ENCODE measurements around the gene JUP. TPM values are rescaled to one million over a fixed set of nuclear protein-coding genes. Genes with fewer than 3 reads are reported as not detected.
"Not testable (repeated sequence)": the region's sequence is repeated elsewhere in the genome, so short reads cannot be mapped to it uniquely, and the experiment has no call there.

JUP gene
- 71.2 TPM for polyA plus RNA-seq (2013, experiment 1 of 4)
- polyA plus RNA-seq (2013, experiment 2 of 4), result 75.1 TPM
- 56.5 TPM for polyA plus RNA-seq (2013, experiment 3 of 4)
- polyA plus RNA-seq (2013, experiment 4 of 4), result 60.8 TPM

DNA sequence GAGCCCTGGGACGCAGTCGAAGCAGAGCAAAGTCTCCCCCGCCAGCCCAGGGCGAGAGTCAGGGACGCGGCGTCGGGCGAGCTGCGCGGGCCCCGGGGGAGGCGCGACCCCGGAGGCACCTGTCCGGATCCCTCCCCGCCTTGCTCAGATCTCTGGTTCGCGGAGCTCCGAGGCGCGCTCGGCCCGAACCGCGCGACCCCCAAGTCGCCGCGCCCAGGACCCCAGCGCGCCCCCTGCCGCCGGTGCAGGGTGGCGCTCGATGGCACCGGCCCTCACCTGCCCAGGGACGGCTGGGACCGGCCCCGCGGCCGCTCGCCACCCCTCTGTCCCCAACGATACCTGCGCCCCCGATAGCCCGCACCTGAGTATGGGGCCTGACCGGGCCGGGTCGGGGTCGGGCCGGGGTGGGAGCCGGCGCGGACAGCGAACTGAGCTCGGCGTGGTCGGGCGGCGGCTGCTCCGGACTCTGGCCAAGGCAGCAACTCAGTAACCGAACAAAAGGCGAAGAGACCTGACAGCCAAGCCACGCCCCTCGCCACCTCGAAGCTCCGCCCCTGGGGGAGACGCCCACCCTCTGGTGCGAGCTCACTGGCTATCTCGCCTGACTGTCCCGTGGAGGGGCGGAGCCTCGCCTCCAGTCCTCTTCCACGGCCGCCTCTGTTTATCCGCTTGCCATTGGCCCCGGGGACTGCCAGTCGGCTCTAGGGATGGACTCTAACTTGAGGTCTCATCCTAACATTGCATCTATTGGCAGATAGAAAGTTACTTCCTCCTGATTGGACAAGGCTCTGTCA is at the start of gene JUP:
Gene JUP (minus strand): TSS at position 485 of the 794 bp plus-strand sequence. CDS start 14,857 bp downstream, outside the sequence.
- peak within 1 kb of the TSS; percentile 82 for H3K27ac ChIP-seq (ENCODE audit: insufficient read depth, low read depth, low read length, poor library complexity, severe bottlenecking)
- 0% methylated on average over 79 of the region's 79 CpGs for WGBS, 2 experiments

DNA sequence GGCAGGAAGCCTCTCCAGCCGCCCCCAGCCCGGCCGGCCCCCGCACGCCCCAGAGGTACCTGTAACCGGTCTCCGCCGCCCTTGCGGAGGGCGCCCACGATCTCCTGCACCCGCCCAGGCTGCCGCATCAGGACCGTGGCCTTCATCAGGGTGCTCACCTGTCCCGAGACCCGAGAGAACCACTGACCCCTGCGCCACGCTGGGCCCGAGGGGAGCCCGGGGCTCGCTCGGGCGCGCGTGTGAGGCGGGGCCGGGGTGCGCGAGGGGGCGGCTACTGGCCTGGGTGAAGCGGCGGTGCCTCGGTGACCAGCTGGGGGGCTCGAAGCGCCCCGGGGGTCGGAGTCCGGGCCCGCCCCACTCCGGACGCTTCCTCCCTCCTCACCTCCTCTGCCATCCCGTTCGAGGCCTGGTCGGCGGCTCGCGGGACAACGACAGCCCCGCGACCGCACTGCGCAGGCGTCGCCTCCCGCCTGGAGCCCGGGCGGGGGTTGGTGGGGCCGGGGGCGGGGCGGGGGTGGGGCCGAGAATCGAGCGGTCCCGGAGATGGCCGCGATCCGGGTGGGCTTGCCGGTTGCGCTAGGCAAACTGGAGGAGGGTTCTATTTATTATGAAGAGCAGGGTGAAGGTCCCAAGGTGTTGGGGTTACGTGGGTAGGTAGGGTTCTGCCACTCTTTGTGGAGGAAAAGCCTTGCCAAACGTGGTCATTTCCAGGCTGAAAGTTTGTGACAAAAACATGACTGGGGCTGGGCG is 49.5 kb upstream of the JUP start, which contains the start of gene NT5C3B:
Gene NT5C3B (minus strand): TSS at position 433 of the 750 bp plus-strand sequence. CDS start 39 bp downstream, at position 394.
- WGBS, 2 experiments, result 1% methylated on average over 72 of the region's 72 CpGs
- peaks cover 6% of the 10 kb centered on the region for H3K27me3 ChIP-seq (ENCODE audit: control insufficient read depth, insufficient read depth, low read length, poor library complexity, severe bottlenecking)
- H3K36me3 ChIP-seq (ENCODE audit: control insufficient read depth, insufficient read depth, low read length), result peaks cover 9% of the 10 kb centered on the region
- peak within 1 kb of the TSS; percentile 96 for H3K4me3 ChIP-seq (ENCODE audit: insufficient read depth, low read depth, low read length)
- no peaks in the 10 kb centered on the region for H3K9me3 ChIP-seq (ENCODE audit: control insufficient read depth, low read length)
- H3K4me1 ChIP-seq (ENCODE audit: control insufficient read depth, insufficient read depth, low read length), result peaks cover 8% of the 10 kb centered on the region
- no peak within 1 kb of the TSS for H3K27ac ChIP-seq (ENCODE audit: insufficient read depth, low read depth, low read length, poor library complexity, severe bottlenecking)

More for the DNA sequence above, at the start of gene JUP:
- no peaks in the 10 kb centered on the region for H3K9me3 ChIP-seq (ENCODE audit: control insufficient read depth, low read length)
- H3K27me3 ChIP-seq (ENCODE audit: control insufficient read depth, insufficient read depth, low read length, poor library complexity, severe bottlenecking), result no peaks in the 10 kb centered on the region
- peak within 1 kb of the TSS; percentile 75 for H3K4me3 ChIP-seq (ENCODE audit: insufficient read depth, low read depth, low read length)
- no peaks in the 10 kb centered on the region for H3K36me3 ChIP-seq (ENCODE audit: control insufficient read depth, insufficient read depth, low read length)
- peaks cover 15% of the 10 kb centered on the region for H3K4me1 ChIP-seq (ENCODE audit: control insufficient read depth, insufficient read depth, low read length)

GRCh38 chr17:41835214-41835799 is 48.8 kb upstream of the JUP start:
- Histone ChIP-seq H3K27me3 (ENCODE audit: control insufficient read depth, insufficient read depth, low read length, poor library complexity, severe bottlenecking) (peaks cover 6% of the 10 kb centered on the region), H3K27ac (ENCODE audit: insufficient read depth, low read depth, low read length, poor library complexity, severe bottlenecking) (no peak overlapping the region), H3K9me3 (ENCODE audit: control insufficient read depth, low read length) (no peaks in the 10 kb centered on the region), H3K4me3 (ENCODE audit: insufficient read depth, low read depth, low read length) (peak overlapping the region; percentile 96), H3K36me3 (ENCODE audit: control insufficient read depth, insufficient read depth, low read length) (peaks cover 9% of the 10 kb centered on the region), H3K4me1 (ENCODE audit: control insufficient read depth, insufficient read depth, low read length) (peaks cover 8% of the 10 kb centered on the region)
- 15 to 17% methylated on average over 13 of the region's 13 CpGs for WGBS, 2 experiments

GRCh38 chr17:41829961-41830360 is 43.5 kb upstream of the JUP start:
- peaks cover 27% of the 10 kb centered on the region for H3K36me3 ChIP-seq (ENCODE audit: control insufficient read depth, insufficient read depth, low read length)
- not testable (repeated sequence) for H3K4me1 ChIP-seq (ENCODE audit: control insufficient read depth, insufficient read depth, low read length); H3K27ac ChIP-seq (ENCODE audit: insufficient read depth, low read depth, low read length, poor library complexity, severe bottlenecking); H3K9me3 ChIP-seq (ENCODE audit: control insufficient read depth, low read length); H3K27me3 ChIP-seq (ENCODE audit: control insufficient read depth, insufficient read depth, low read length, poor library complexity, severe bottlenecking); H3K4me3 ChIP-seq (ENCODE audit: insufficient read depth, low read depth, low read length)
- WGBS, 2 experiments, result 86 to 87% methylated on average over 10 of the region's 10 CpGs

DNA sequence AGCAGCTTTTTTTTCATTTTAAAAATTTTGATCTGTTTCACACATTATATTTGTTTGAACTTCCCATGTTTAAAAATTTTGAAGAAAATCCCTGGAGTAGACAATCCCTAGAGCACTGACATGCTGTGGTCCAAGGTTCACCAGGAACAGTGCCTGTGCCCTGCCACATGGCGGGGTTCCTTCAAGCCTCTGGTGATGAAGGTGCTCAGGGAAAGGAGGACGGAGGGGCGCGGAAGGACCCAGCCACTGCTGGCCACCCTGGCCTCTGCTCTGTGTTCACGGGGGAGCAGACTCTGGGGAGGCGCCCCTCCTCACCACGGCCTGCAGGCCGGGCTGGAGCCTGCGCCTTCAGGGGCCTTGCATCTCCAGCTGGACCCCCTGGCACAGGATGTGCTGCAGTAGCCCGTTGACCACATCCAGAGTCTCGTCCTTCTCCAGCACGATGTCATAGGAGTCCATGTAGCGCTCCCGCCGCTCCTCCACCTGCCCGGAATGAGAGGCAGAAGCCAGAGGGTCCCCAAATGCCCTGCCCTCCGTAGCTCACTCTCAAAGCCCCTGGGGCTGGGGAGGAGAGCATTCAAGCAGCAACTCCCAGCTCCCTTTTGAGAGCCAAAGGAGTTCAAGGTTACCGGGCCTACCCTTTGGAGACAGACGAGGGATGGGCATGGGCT is 38.8 kb upstream of the JUP start:
- no peaks in the 10 kb centered on the region for H3K9me3 ChIP-seq (ENCODE audit: control insufficient read depth, low read length)
- 94 to 95% methylated on average over 19 of the region's 19 CpGs for WGBS, 2 experiments

GRCh38 chr17:41824086-41824485 is 37.6 kb upstream of the JUP start:
- Histone ChIP-seq H3K4me3 (ENCODE audit: insufficient read depth, low read depth, low read length) (no peak overlapping the region), H3K27ac (ENCODE audit: insufficient read depth, low read depth, low read length, poor library complexity, severe bottlenecking) (no peak overlapping the region), H3K4me1 (ENCODE audit: control insufficient read depth, insufficient read depth, low read length) (peaks cover 18% of the 10 kb centered on the region), H3K9me3 (ENCODE audit: control insufficient read depth, low read length) (no peaks in the 10 kb centered on the region), H3K27me3 (ENCODE audit: control insufficient read depth, insufficient read depth, low read length, poor library complexity, severe bottlenecking) (no peaks in the 10 kb centered on the region), H3K36me3 (ENCODE audit: control insufficient read depth, insufficient read depth, low read length) (peaks cover 18% of the 10 kb centered on the region)
- WGBS, 2 experiments, result 76 to 78% methylated on average over 7 of the region's 7 CpGs

More for the DNA sequence above, 38.8 kb upstream of the JUP start:
- no peak overlapping the region for H3K4me3 ChIP-seq (ENCODE audit: insufficient read depth, low read depth, low read length)
- H3K27me3 ChIP-seq (ENCODE audit: control insufficient read depth, insufficient read depth, low read length, poor library complexity, severe bottlenecking), result no peaks in the 10 kb centered on the region
- H3K4me1 ChIP-seq (ENCODE audit: control insufficient read depth, insufficient read depth, low read length), result peaks cover 11% of the 10 kb centered on the region
- H3K27ac ChIP-seq (ENCODE audit: insufficient read depth, low read depth, low read length, poor library complexity, severe bottlenecking), result no peak overlapping the region
- peaks cover 22% of the 10 kb centered on the region for H3K36me3 ChIP-seq (ENCODE audit: control insufficient read depth, insufficient read depth, low read length)

- Histone ChIP-seq H3K4me3 (ENCODE audit: insufficient read depth, low read depth, low read length) (no peak overlapping the region), H3K4me1 (ENCODE audit: control insufficient read depth, insufficient read depth, low read length) (peaks cover 19% of the 10 kb centered on the region), H3K27ac (ENCODE audit: insufficient read depth, low read depth, low read length, poor library complexity, severe bottlenecking) (no peak overlapping the region), H3K36me3 (ENCODE audit: control insufficient read depth, insufficient read depth, low read length) (peaks cover 18% of the 10 kb centered on the region), H3K27me3 (ENCODE audit: control insufficient read depth, insufficient read depth, low read length, poor library complexity, severe bottlenecking) (no peaks in the 10 kb centered on the region), H3K9me3 (ENCODE audit: control insufficient read depth, low read length) (no peaks in the 10 kb centered on the region)
- WGBS, 2 experiments, result 92 to 95% methylated on average over 7 of the region's 7 CpGs
Observed at GRCh38 chr17:41823580-41823979, 37.1 kb upstream of the JUP start.

DNA sequence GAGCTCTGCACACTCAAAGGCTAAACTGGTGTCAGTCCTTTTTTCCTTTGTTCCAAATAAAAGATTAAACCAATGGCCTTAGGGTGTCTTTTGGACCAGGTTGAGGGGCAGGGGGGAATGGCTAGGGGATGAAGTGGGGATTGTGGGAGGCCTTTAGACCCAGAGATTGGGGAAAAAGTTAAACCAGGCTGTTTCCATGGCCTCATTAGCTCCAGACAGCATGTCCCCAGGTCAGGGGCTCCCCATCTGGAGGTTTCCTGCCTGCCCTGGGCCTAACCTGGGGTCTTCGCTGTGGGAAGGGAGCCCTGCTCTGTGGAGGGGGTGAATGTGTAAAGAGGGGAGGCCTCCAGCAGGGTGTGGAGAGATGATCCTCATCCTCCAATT is 36.6 kb upstream of the JUP start:
- H3K36me3 ChIP-seq (ENCODE audit: control insufficient read depth, insufficient read depth, low read length), result peaks cover 21% of the 10 kb centered on the region
- no peak overlapping the region for H3K4me3 ChIP-seq (ENCODE audit: insufficient read depth, low read depth, low read length)
- peak overlapping the region; percentile 36 for H3K27ac ChIP-seq (ENCODE audit: insufficient read depth, low read depth, low read length, poor library complexity, severe bottlenecking)
- 83 to 94% methylated on average over 1 of the region's 1 CpG for WGBS, 2 experiments
- no peaks in the 10 kb centered on the region for H3K27me3 ChIP-seq (ENCODE audit: control insufficient read depth, insufficient read depth, low read length, poor library complexity, severe bottlenecking)
- peaks cover 19% of the 10 kb centered on the region for H3K4me1 ChIP-seq (ENCODE audit: control insufficient read depth, insufficient read depth, low read length)
- H3K9me3 ChIP-seq (ENCODE audit: control insufficient read depth, low read length), result no peaks in the 10 kb centered on the region

- Histone ChIP-seq H3K4me1 (ENCODE audit: control insufficient read depth, insufficient read depth, low read length) (peaks cover 19% of the 10 kb centered on the region), H3K9me3 (ENCODE audit: control insufficient read depth, low read length) (no peaks in the 10 kb centered on the region), H3K27me3 (ENCODE audit: control insufficient read depth, insufficient read depth, low read length, poor library complexity, severe bottlenecking) (no peaks in the 10 kb centered on the region), H3K36me3 (ENCODE audit: control insufficient read depth, insufficient read depth, low read length) (peaks cover 19% of the 10 kb centered on the region), H3K27ac (ENCODE audit: insufficient read depth, low read depth, low read length, poor library complexity, severe bottlenecking) (no peak overlapping the region), H3K4me3 (ENCODE audit: insufficient read depth, low read depth, low read length) (no peak overlapping the region)
- 95 to 96% methylated on average over 12 of the region's 12 CpGs for WGBS, 2 experiments
Observed at GRCh38 chr17:41822216-41823140, 36.0 kb upstream of the JUP start.

All from ectodermal cell (in vitro differentiated cells).